ENCODE measurements around the gene NR6A1. TPM values are rescaled to one million over a fixed set of nuclear protein-coding genes. Genes with fewer than 3 reads are reported as not detected.
"Not testable (repeated sequence)": the region's sequence is repeated elsewhere in the genome, so short reads cannot be mapped to it uniquely, and the experiment has no call there.

The NR6A1 gene
- total RNA-seq, 1 donor from 2014 or later, result 0.53 TPM

- intact Hi-C loops (cut with DNase I), result no loop called here
- TF ChIP-seq CTCF (IDR thresholded peaks at IDR 0.05), result no peak
- Histone ChIP-seq H3K36me3 (no peaks in the 10 kb centered on the region), H3K9me3 (no peaks in the 10 kb centered on the region), H3K4me1 (no peaks in the 10 kb centered on the region), H3K27ac (no peak overlapping the region), H3K27me3 (no peaks in the 10 kb centered on the region), H3K4me3 (no peak overlapping the region)
- DNase-seq (ENCODE audit: low spot score in 2 of 2), result no peak
These were observed 27.3 kb downstream of the NR6A1 start for GRCh38 chr9:124743686-124744348.

- TF ChIP-seq CTCF (IDR thresholded peaks at IDR 0.05), result no peak
- H3K27me3 ChIP-seq, result no peaks in the 10 kb centered on the region
These were observed 28.2 kb downstream of the NR6A1 start for GRCh38 chr9:124742940-124743339.

GRCh38 chr9:124741662-124742061 is 29.4 kb downstream of the NR6A1 start:
- H3K36me3 ChIP-seq, result no peaks in the 10 kb centered on the region
- no peak for TF ChIP-seq CTCF (IDR thresholded peaks at IDR 0.05)
- intact Hi-C loops (cut with DNase I), result no loop called here
- no peaks in the 10 kb centered on the region for H3K27me3 ChIP-seq
- no peaks in the 10 kb centered on the region for H3K9me3 ChIP-seq
- no peaks in the 10 kb centered on the region for H3K4me1 ChIP-seq
- DNase-seq (ENCODE audit: low spot score in 2 of 2), result no peak
- H3K4me3 ChIP-seq, result no peak overlapping the region
- H3K27ac ChIP-seq, result no peak overlapping the region

More at GRCh38 chr9:124742940-124743339, 28.2 kb downstream of the NR6A1 start:
- H3K36me3 ChIP-seq, result no peaks in the 10 kb centered on the region
- H3K4me3 ChIP-seq, result no peak overlapping the region
- no peaks in the 10 kb centered on the region for H3K9me3 ChIP-seq
- H3K4me1 ChIP-seq, result no peaks in the 10 kb centered on the region
- DNase-seq (ENCODE audit: low spot score in 2 of 2), result no peak
- H3K27ac ChIP-seq, result no peak overlapping the region
- intact Hi-C loops (cut with DNase I), result no loop called here

- intact Hi-C loops (cut with DNase I), result no loop called here
- Histone ChIP-seq H3K4me3 (no peak overlapping the region), H3K9me3 (no peaks in the 10 kb centered on the region), H3K36me3 (no peaks in the 10 kb centered on the region), H3K4me1 (no peaks in the 10 kb centered on the region), H3K27ac (no peak overlapping the region), H3K27me3 (no peaks in the 10 kb centered on the region)
- no peak for DNase-seq (ENCODE audit: low spot score in 2 of 2)
- TF ChIP-seq CTCF (IDR thresholded peaks at IDR 0.05), result no peak
These were observed 30.0 kb downstream of the NR6A1 start for GRCh38 chr9:124741149-124741548.

GRCh38 chr9:124739360-124739759 is 31.8 kb downstream of the NR6A1 start:
- no peak for TF ChIP-seq CTCF (IDR thresholded peaks at IDR 0.05)

GRCh38 chr9:124738075-124738474 is 33.0 kb downstream of the NR6A1 start:
- H3K36me3 ChIP-seq; DNase-seq (ENCODE audit: low spot score in 2 of 2); H3K27ac ChIP-seq; H3K9me3 ChIP-seq; H3K27me3 ChIP-seq; intact Hi-C loops (cut with DNase I); H3K4me3 ChIP-seq; H3K4me1 ChIP-seq: not testable (repeated sequence)

More at GRCh38 chr9:124739360-124739759, 31.8 kb downstream of the NR6A1 start:
- Histone ChIP-seq H3K27ac (no peak overlapping the region), H3K4me1 (no peaks in the 10 kb centered on the region), H3K36me3 (no peaks in the 10 kb centered on the region), H3K9me3 (no peaks in the 10 kb centered on the region), H3K27me3 (no peaks in the 10 kb centered on the region), H3K4me3 (no peak overlapping the region)
- no peak for DNase-seq (ENCODE audit: low spot score in 2 of 2)
- intact Hi-C loops (cut with DNase I), result no loop called here

Measured in ascending aorta (tissue), 2 donors.